NCI-H128 (cell line): ENCODE results near the gene DYNLRB1.
"Not testable (repeated sequence)": the region's sequence is repeated elsewhere in the genome, so short reads cannot be mapped to it uniquely, and the experiment has no call there.

Experiments used
- DNase-seq: peaks from one replicate; lab custom pipeline; 2025; ENCODE audit not compliant: unreplicated experiment; lab: John Stamatoyannopoulos, UW

DYNLRB1 gene

GRCh38 chr20:34516247-34517113, at the start of gene DYNLRB1:
Gene DYNLRB1 (plus strand): TSS chr20:34516422. CDS start chr20:34516459, 37 bp downstream.
- peak; percentile 96 for DNase-seq

GRCh38 chr20:34468951-34469350, 47.3 kb upstream of the DYNLRB1 start:
- DNase-seq = no peak

- no peak for DNase-seq
These were observed 43.8 kb upstream of the DYNLRB1 start for GRCh38 chr20:34472246-34472925.

- DNase-seq = peak; percentile 0
These were observed 42.8 kb upstream of the DYNLRB1 start for GRCh38 chr20:34473262-34473883.

GRCh38 chr20:34475979-34476736, 40.1 kb upstream of the DYNLRB1 start:
- DNase-seq = no peak

GRCh38 chr20:34479627-34480026, 36.6 kb upstream of the DYNLRB1 start:
- DNase-seq = no peak

GRCh38 chr20:34482154-34482553, 34.1 kb upstream of the DYNLRB1 start:
- not testable (repeated sequence) for DNase-seq

- not testable (repeated sequence) for DNase-seq
These were observed 32.5 kb upstream of the DYNLRB1 start for GRCh38 chr20:34483585-34484220.

- no peak for DNase-seq
These were observed 31.1 kb upstream of the DYNLRB1 start for GRCh38 chr20:34485068-34485634.

- no peak for DNase-seq
These were observed 24.8 kb upstream of the DYNLRB1 start for GRCh38 chr20:34491226-34491931.

- no peak for DNase-seq
These were observed 24.2 kb upstream of the DYNLRB1 start for GRCh38 chr20:34491932-34492509.

- no peak for DNase-seq
These were observed 22.6 kb upstream of the DYNLRB1 start for GRCh38 chr20:34493646-34494045.

- no peak for DNase-seq
These were observed 20.9 kb upstream of the DYNLRB1 start for GRCh38 chr20:34495307-34495706.

- no peak for DNase-seq
These were observed 20.3 kb upstream of the DYNLRB1 start for GRCh38 chr20:34495916-34496315.

- not testable (repeated sequence) for DNase-seq
These were observed 18.6 kb upstream of the DYNLRB1 start for GRCh38 chr20:34497596-34497995.

GRCh38 chr20:34500823-34501222, 15.4 kb upstream of the DYNLRB1 start:
- no peak for DNase-seq

GRCh38 chr20:34506480-34506879, 9.7 kb upstream of the DYNLRB1 start:
- DNase-seq = no peak

GRCh38 chr20:34507702-34508413, 8.4 kb upstream of the DYNLRB1 start:
- no peak for DNase-seq

- DNase-seq = no peak
These were observed 5.6 kb upstream of the DYNLRB1 start for GRCh38 chr20:34510575-34510974.
